ENCODE data around the gene MAVS. TPM values are rescaled to one million over a fixed set of nuclear protein-coding genes. Genes with fewer than 3 reads are reported as not detected.

The MAVS gene
- total RNA-seq, 1 experiment from 2014 or later = 23.4 TPM

- TF ChIP-seq ZBTB43 (CRISPR knock-in tag; IDR thresholded peaks at IDR 0.05) (no peak), OVOL2 (CRISPR knock-in tag; IDR thresholded peaks at IDR 0.05; ENCODE audit: borderline replicate concordance) (no peak), USF2 (CRISPR knock-in tag; IDR thresholded peaks at IDR 0.05) (no peak), IRF1 (CRISPR knock-in tag; IDR thresholded peaks at IDR 0.05) (no peak), ZNF671 (CRISPR knock-in tag; IDR thresholded peaks at IDR 0.05) (no peak)
Measured at GRCh38 chr20:3863317-3863716, 16.7 kb downstream of the MAVS start (continued).

GRCh38 chr20:3864518-3864917 is 17.9 kb downstream of the MAVS start:
- ChIA-PET CTCF (interaction anchor here (1.0 kb wide), 1 partner anchor 10 kb away, joined by 3 read pairs; no protein-coding TSS in a partner anchor), POLR2A (no interaction called here)
- no peak for ATAC-seq
- peaks cover 5% of the 10 kb centered on the region for H3K9me3 Mint-ChIP-seq
- H3K4me1 Mint-ChIP-seq = no peaks in the 10 kb centered on the region
- H3K4me3 Mint-ChIP-seq = no peak overlapping the region
- DNase-seq (ENCODE audit: low spot score) = no peak
- peaks cover 39% of the 10 kb centered on the region for H3K36me3 Mint-ChIP-seq
- no peak overlapping the region for H3K27ac Mint-ChIP-seq
- TF ChIP-seq AFF4 (CRISPR knock-in tag; IDR thresholded peaks at IDR 0.05; ENCODE audit: borderline replicate concordance) = no peak
- no peak for TF ChIP-seq TEAD4 (CRISPR knock-in tag; IDR thresholded peaks at IDR 0.05)
- no peak for TF ChIP-seq E2F4 (CRISPR knock-in tag; IDR thresholded peaks at IDR 0.05; ENCODE audit: borderline replicate concordance, low read depth)
- no peak for TF ChIP-seq STAT6 (CRISPR knock-in tag; conservative IDR thresholded peaks at IDR 0.05; ENCODE audit: low read depth)
- TF ChIP-seq FOXP4 (CRISPR knock-in tag; IDR thresholded peaks at IDR 0.05) = no peak
- no peak for TF ChIP-seq HMGA2 (CRISPR knock-in tag; IDR thresholded peaks at IDR 0.05)
- TF ChIP-seq CBFB (CRISPR knock-in tag; IDR thresholded peaks at IDR 0.05; ENCODE audit: low read depth) = no peak
- no peak for TF ChIP-seq JAZF1 (CRISPR knock-in tag; IDR thresholded peaks at IDR 0.05)
- no peak for TF ChIP-seq AR (CRISPR knock-in tag; IDR thresholded peaks at IDR 0.05)
- no peak for TF ChIP-seq ATF2 (CRISPR knock-in tag; IDR thresholded peaks at IDR 0.05; ENCODE audit: borderline replicate concordance, low read depth)
- no peak for TF ChIP-seq NFATC4 (CRISPR knock-in tag; IDR thresholded peaks at IDR 0.05)
- TF ChIP-seq FOXP1 (CRISPR knock-in tag; IDR thresholded peaks at IDR 0.05; ENCODE audit: borderline replicate concordance) = no peak
- H3K27me3 Mint-ChIP-seq (ENCODE audit: low read depth) = no peaks in the 10 kb centered on the region
